ENCODE results near the gene ATP2A1.
A peak's percentile ranks its signal among the peaks of the same experiment; 100 is the strongest.

Gene ATP2A1

DNA sequence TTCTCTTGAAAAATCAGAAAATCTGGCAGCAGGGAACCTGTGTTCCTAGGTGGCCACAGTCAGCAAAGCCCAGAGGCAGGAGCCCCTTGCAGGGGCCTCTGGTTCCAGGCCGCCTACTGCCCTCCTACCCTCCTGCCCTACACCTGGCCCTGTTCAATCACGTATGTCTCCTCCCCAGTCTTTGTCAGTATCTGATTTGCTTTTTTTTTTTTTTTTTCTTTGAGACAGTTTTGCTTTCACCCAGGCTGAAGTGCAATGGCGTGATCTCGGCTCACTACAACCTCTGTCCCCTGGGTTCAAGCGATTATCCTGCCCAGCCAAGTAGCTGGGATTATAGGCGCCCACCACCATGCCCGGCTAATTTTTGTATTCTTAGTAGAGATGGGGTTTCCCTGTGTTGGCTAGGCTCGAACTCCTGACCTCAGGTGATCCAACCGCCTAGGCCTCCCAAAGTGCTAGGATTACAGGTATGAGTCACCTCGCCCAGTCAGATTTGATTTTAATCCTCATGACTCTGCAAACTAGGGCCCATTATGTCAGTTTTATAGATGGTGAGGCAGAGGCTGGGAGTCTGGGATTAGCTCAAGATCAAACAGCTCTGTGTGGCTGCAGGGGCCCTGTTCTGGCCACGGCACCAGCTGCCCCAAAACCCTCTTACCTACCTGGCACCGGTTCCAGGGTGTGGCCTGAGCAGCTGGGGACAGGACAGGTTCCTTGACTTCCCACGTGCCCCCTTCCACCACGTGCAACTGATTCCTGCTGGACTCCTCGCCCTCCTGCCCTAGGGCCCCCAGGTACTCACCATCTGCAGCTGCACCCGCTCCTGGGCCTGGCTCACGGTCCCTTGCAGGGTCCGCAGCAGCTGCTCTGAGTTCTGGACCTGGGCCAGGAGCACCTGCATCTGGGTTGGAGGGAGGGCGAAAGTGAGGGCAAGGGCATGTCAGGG, 32.1 kb downstream of the ATP2A1 start:
- H3K4me3 ChIP-seq (ENCODE audit: low read depth, low read length): no peak overlapping the region
- no peak for DNase-seq (ENCODE audit: low read depth)
- TF ChIP-seq, protein P1, sequence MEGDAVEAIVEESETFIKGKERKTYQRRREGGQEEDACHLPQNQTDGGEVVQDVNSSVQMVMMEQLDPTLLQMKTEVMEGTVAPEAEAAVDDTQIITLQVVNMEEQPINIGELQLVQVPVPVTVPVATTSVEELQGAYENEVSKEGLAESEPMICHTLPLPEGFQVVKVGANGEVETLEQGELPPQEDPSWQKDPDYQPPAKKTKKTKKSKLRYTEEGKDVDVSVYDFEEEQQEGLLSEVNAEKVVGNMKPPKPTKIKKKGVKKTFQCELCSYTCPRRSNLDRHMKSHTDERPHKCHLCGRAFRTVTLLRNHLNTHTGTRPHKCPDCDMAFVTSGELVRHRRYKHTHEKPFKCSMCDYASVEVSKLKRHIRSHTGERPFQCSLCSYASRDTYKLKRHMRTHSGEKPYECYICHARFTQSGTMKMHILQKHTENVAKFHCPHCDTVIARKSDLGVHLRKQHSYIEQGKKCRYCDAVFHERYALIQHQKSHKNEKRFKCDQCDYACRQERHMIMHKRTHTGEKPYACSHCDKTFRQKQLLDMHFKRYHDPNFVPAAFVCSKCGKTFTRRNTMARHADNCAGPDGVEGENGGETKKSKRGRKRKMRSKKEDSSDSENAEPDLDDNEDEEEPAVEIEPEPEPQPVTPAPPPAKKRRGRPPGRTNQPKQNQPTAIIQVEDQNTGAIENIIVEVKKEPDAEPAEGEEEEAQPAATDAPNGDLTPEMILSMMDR (conservative IDR thresholded peaks at IDR 0.05; ENCODE audit: low read depth, low read length): no peak

DNA sequence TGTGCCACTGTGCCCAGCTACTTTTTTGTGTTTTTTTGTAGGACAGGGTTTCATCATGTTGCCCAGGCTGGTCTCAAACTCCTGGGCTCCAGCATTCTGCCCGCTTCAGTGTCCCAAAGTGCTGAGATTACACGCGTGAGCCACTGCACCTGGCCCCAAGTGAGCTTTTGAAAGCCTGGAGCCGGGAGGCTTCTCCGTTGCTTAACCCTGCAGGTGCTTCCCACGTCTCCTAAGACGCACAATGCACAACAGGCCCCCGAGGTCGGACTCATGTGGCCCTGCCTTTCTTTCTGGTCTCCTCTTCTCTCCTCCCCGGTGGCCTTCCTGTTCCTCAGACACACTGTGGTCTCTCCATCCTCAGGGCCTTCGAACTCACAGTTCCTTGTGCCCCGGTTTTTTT, 34.3 kb downstream of the ATP2A1 start:
- DNase-seq (ENCODE audit: low read depth): no peak
- H3K4me3 ChIP-seq (ENCODE audit: low read depth, low read length): no peak overlapping the region
- TF ChIP-seq, protein P1 (conservative IDR thresholded peaks at IDR 0.05; ENCODE audit: low read depth, low read length): no peak

DNA sequence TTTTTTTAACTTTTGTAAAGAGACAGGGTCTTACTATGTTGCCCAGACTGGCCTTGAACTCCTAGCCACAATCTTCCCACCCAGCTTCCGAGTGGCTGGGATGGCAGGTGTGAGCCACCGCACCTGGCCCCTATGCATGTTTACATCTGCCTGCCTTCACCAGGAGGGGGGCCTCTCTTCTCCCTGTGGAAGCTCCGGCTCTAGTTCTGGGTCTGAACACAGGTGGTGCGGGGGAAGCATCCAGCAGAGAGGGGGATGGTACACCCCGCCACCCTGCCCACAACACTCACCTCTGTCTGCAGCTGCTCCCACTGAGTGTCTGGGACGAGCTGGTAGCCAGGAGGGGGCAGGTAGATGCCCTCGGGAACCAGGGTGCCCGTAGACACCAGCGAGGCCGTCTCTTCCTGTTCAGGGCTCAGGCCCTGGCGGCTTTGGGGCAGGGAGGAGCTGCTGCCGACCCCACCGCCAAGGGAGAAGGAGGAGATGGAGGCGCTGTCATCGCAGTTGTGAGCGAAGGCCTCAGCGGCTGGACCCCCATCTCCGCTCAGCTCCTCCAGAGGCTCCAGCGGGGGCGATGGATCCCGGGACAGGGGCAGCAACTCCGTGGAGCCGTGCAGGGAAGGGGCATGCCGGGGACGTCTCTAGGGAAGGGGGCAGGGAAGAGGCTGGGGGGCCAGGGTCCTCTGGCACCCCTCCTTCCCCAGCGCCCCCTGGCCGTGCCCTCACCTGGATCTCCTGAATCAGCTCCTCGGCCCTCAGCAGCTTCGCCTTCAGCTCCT, 35.8 kb downstream of the ATP2A1 start:
- TF ChIP-seq, protein P1 (conservative IDR thresholded peaks at IDR 0.05; ENCODE audit: low read depth, low read length): no peak
- H3K4me3 ChIP-seq (ENCODE audit: low read depth, low read length): no peak overlapping the region
- DNase-seq (ENCODE audit: low read depth): no peak

DNA sequence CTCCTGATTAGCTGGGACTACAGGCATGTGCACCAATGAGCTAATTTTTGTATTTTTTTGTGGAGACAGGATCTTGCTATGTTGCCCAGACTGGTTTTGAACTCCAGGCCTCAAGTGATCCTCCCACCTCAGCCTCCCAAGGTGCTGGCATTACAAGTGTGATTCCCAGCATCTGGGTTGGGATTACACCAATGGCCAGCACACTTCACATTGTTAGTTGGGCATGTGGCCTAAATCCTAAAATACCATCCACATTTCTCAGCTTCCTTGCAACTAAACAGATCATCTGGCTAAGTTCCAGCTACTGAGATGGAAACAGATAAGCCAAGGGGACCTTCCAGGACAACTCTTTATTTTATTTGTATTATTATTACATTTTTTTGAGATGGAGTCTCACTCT, 36.9 kb downstream of the ATP2A1 start:
- TF ChIP-seq, protein P1 (conservative IDR thresholded peaks at IDR 0.05; ENCODE audit: low read depth, low read length): no peak
- DNase-seq (ENCODE audit: low read depth): peak; percentile 54
- no peak overlapping the region for H3K4me3 ChIP-seq (ENCODE audit: low read depth, low read length)

DNA sequence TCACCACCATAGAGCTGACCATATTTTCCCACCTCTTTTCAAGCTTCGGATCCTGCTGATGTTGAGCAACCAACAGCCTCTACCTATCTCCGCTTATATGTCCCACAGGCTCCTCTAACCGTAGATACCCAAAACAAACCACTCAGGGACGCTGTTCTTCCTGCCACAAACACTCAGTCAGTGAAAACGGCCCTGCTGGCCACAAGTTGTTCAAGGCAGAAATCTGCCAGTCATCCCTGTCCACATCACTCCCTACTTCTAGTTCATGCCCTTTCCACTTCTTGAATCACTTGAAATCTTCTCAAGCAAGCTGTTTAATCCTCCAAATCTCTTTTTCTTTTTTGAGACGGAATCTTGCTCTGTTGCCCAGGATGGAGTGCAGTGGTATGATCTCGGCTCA, 38.8 kb downstream of the ATP2A1 start:
- H3K4me3 ChIP-seq (ENCODE audit: low read depth, low read length): no peak overlapping the region
- TF ChIP-seq, protein P1 (conservative IDR thresholded peaks at IDR 0.05; ENCODE audit: low read depth, low read length): no peak
- DNase-seq (ENCODE audit: low read depth): no peak

DNA sequence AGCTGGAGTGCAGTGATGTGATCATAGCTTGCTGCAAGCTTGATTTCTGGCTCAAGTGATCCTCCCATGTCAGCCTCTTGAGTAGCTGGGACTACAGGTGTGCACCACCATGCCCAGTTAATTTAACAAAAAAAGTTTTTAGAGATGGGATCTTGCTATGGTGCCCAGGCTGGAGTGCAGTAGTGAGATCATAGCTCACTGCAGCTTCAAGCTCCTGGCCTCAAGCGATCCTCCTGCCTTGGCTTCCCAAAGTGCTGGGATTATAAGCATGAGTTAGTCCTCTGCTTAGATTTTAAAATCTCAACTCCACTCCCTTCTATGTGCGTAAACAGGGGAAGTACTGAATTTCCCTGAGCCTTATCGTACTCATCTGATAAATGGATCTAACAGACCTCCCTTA, 40.4 kb downstream of the ATP2A1 start:
- TF ChIP-seq, protein P1 (conservative IDR thresholded peaks at IDR 0.05; ENCODE audit: low read depth, low read length): no peak
- no peak for DNase-seq (ENCODE audit: low read depth)
- no peak overlapping the region for H3K4me3 ChIP-seq (ENCODE audit: low read depth, low read length)
